ENCODE data around the gene SMPD3. TPM values are rescaled to one million over a fixed set of nuclear protein-coding genes. Genes with fewer than 3 reads are reported as not detected.

The SMPD3 gene
- total RNA-seq, 4 donors from 2014 or later = under 0.01 to 2.6 (median 0.75) TPM

GRCh38 chr16:68385371-68385770, 62.9 kb downstream of the SMPD3 start:
- Histone ChIP-seq H3K4me3 (no peak overlapping the region), H3K27me3 (no peaks in the 10 kb centered on the region), H3K4me1 (no peaks in the 10 kb centered on the region), H3K9me3 (no peaks in the 10 kb centered on the region), H3K36me3 (no peaks in the 10 kb centered on the region), H3K27ac (no peak overlapping the region)
- TF ChIP-seq POLR2A (IDR thresholded peaks at IDR 0.05) = no peak
- no peak for TF ChIP-seq CTCF (IDR thresholded peaks at IDR 0.05)
- intact Hi-C loops (cut with DNase I; ENCODE audit: low total_unique reads) = no loop called here
- no peak for DNase-seq

- no peak for TF ChIP-seq CTCF (IDR thresholded peaks at IDR 0.05)
- TF ChIP-seq POLR2A (IDR thresholded peaks at IDR 0.05) = no peak
- DNase-seq = no peak
- intact Hi-C loops (cut with DNase I; ENCODE audit: low total_unique reads) = no loop called here
- H3K27ac ChIP-seq = no peak overlapping the region
- H3K4me3 ChIP-seq = no peak overlapping the region
- no peaks in the 10 kb centered on the region for H3K27me3 ChIP-seq
- H3K36me3 ChIP-seq = no peaks in the 10 kb centered on the region
- no peaks in the 10 kb centered on the region for H3K4me1 ChIP-seq
- no peaks in the 10 kb centered on the region for H3K9me3 ChIP-seq
Measured at GRCh38 chr16:68384288-68385161, 63.8 kb downstream of the SMPD3 start.

- DNase-seq = no peak
- TF ChIP-seq CTCF (IDR thresholded peaks at IDR 0.05) (no peak), POLR2A (IDR thresholded peaks at IDR 0.05) (no peak)
- intact Hi-C loops (cut with DNase I; ENCODE audit: low total_unique reads) = no loop called here
Measured at GRCh38 chr16:68383858-68384257, 64.5 kb downstream of the SMPD3 start.

GRCh38 chr16:68382296-68382718, 66.0 kb downstream of the SMPD3 start:
- Histone ChIP-seq H3K27ac (no peak overlapping the region), H3K36me3 (no peaks in the 10 kb centered on the region), H3K4me3 (no peak overlapping the region), H3K4me1 (no peaks in the 10 kb centered on the region), H3K9me3 (no peaks in the 10 kb centered on the region), H3K27me3 (no peaks in the 10 kb centered on the region)
- no peak for DNase-seq
- intact Hi-C loops (cut with DNase I; ENCODE audit: low total_unique reads) = no loop called here
- TF ChIP-seq CTCF (IDR thresholded peaks at IDR 0.05) = no peak
- no peak for TF ChIP-seq POLR2A (IDR thresholded peaks at IDR 0.05)

More at GRCh38 chr16:68383858-68384257, 64.5 kb downstream of the SMPD3 start:
- Histone ChIP-seq H3K27me3 (no peaks in the 10 kb centered on the region), H3K9me3 (no peaks in the 10 kb centered on the region), H3K4me3 (no peak overlapping the region), H3K27ac (no peak overlapping the region), H3K36me3 (no peaks in the 10 kb centered on the region), H3K4me1 (no peaks in the 10 kb centered on the region)

- DNase-seq = no peak
- no peak overlapping the region for H3K4me3 ChIP-seq
- TF ChIP-seq CTCF (IDR thresholded peaks at IDR 0.05) (no peak), POLR2A (IDR thresholded peaks at IDR 0.05) (no peak)
- no peaks in the 10 kb centered on the region for H3K9me3 ChIP-seq
- no peaks in the 10 kb centered on the region for H3K36me3 ChIP-seq
- intact Hi-C loops (cut with DNase I; ENCODE audit: low total_unique reads) = no loop called here
- H3K4me1 ChIP-seq = no peaks in the 10 kb centered on the region
- no peak overlapping the region for H3K27ac ChIP-seq
- H3K27me3 ChIP-seq = no peaks in the 10 kb centered on the region
Measured at GRCh38 chr16:68381363-68381724, 67.0 kb downstream of the SMPD3 start.

Measured in uterus (tissue), 4 donors.